Activated T-cell treated with anti-CD3 and anti-CD28 coated beads for 1 hour (primary cell): Measurements from ENCODE around the gene GOLPH3.
"Not testable (repeated sequence)": the region's sequence is repeated elsewhere in the genome, so short reads cannot be mapped to it uniquely, and the experiment has no call there.

Source experiments
- DNase-seq: peaks from one replicate; pipeline ENCODE4 v3.0.0-alpha.2; 2020; ENCODE audit warnings: low read depth

GOLPH3 gene

GRCh38 chr5:32135086-32135485, 39.0 kb downstream of the GOLPH3 start:
- no peak for DNase-seq

- no peak for DNase-seq
These were observed 41.4 kb downstream of the GOLPH3 start for GRCh38 chr5:32132757-32133156.

GRCh38 chr5:32131604-32132003, 42.5 kb downstream of the GOLPH3 start:
- DNase-seq: no peak

- no peak for DNase-seq
These were observed 43.3 kb downstream of the GOLPH3 start for GRCh38 chr5:32130865-32131264.

GRCh38 chr5:32129074-32129598, 45.0 kb downstream of the GOLPH3 start:
- DNase-seq: no peak

- no peak for DNase-seq
These were observed 46.4 kb downstream of the GOLPH3 start for GRCh38 chr5:32127711-32128110.

- DNase-seq: no peak
These were observed 47.4 kb downstream of the GOLPH3 start for GRCh38 chr5:32126691-32127090.

- no peak for DNase-seq
These were observed 50.0 kb downstream of the GOLPH3 start for GRCh38 chr5:32123889-32124676.

- no peak for DNase-seq
These were observed 50.9 kb downstream of the GOLPH3 start for GRCh38 chr5:32123058-32123805.

GRCh38 chr5:32118922-32119321, 55.2 kb downstream of the GOLPH3 start:
- not testable (repeated sequence) for DNase-seq

- DNase-seq: no peak
These were observed 57.4 kb downstream of the GOLPH3 start for GRCh38 chr5:32116574-32117313.

GRCh38 chr5:32115985-32116384, 58.1 kb downstream of the GOLPH3 start:
- no peak for DNase-seq

- DNase-seq: no peak
These were observed 63.9 kb downstream of the GOLPH3 start for GRCh38 chr5:32110111-32110696.

GRCh38 chr5:32109236-32109635, 64.9 kb downstream of the GOLPH3 start:
- no peak for DNase-seq

- DNase-seq: no peak
These were observed 66.0 kb downstream of the GOLPH3 start for GRCh38 chr5:32108167-32108566.

- no peak for DNase-seq
These were observed 66.8 kb downstream of the GOLPH3 start for GRCh38 chr5:32107291-32107690.

- DNase-seq: no peak
These were observed 70.6 kb downstream of the GOLPH3 start for GRCh38 chr5:32103521-32103920.

GRCh38 chr5:32102254-32102986, 71.7 kb downstream of the GOLPH3 start:
- DNase-seq: no peak

- DNase-seq: no peak
These were observed 73.3 kb downstream of the GOLPH3 start for GRCh38 chr5:32100691-32101302.

GRCh38 chr5:32100230-32100629, 73.9 kb downstream of the GOLPH3 start:
- DNase-seq: no peak

GRCh38 chr5:32099486-32100035, 74.6 kb downstream of the GOLPH3 start:
- DNase-seq: no peak
